Sigmoid colon (tissue), 7 donors: ENCODE results near the gene STN1. TPM values are rescaled to one million over a fixed set of nuclear protein-coding genes. Genes with fewer than 3 reads are reported as not detected.

ENCODE experiments used
- DNase-seq: peaks from one replicate; pipeline ENCODE4 v3.0.0-alpha.2; 2019
- H3K27ac ChIP-seq, 4 donors: fragments of 200-600 bp; sonication (generic); one replicate each; pipeline ENCODE4 v1.5.1; 2016 to 2019; ENCODE audit warnings: mild to moderate bottlenecking in 1 of 4
- H3K27me3 ChIP-seq, 3 donors: fragments of 200-600 bp; sonication (generic); one replicate each; pipeline ENCODE4 v1.5.1; 2019; ENCODE audit warnings: mild to moderate bottlenecking in 1 of 3
- H3K36me3 ChIP-seq, 4 donors: fragments of 200-600 bp; sonication (generic); one replicate each; pipeline ENCODE4 v1.5.1; 2016 to 2019
- H3K4me1 ChIP-seq, 4 donors: fragments of 200-600 bp; sonication (generic); one replicate each; pipeline ENCODE4 v1.5.1; 2017 to 2019
- H3K4me3 ChIP-seq, 4 donors: fragments of 200-600 bp; sonication (generic); one replicate each; pipeline ENCODE4 v1.5.1; 2017 to 2019; ENCODE audit warnings: mild to moderate bottlenecking in 2 of 4, moderate library complexity in 1 of 4
- H3K9me3 ChIP-seq, 4 donors: fragments of 200-600 bp in 3 of 4; sonication (generic) in 3 of 4; one replicate each; pipeline versions ENCODE4 v1.5.1 to v1.6.1; 2013 to 2019
- EP300 ChIP-seq, 4 donors: sonication (generic); formaldehyde crosslinking; IDR thresholded peaks; one replicate each; pipeline ENCODE4 v1.6.1; 2017; ENCODE audit warnings: antibody characterized with exemption in 4 of 4
- POLR2A ChIP-seq, 2 donors: fragments of 450-650 bp; IDR thresholded peaks; one replicate each; pipeline ENCODE4 v1.6.1; 2016; ENCODE audit warnings: antibody characterized with exemption in 2 of 2, mild to moderate bottlenecking in 2 of 2, moderate library complexity in 2 of 2
- POLR2AphosphoS5 ChIP-seq, 4 donors: sonication (generic); formaldehyde crosslinking; IDR thresholded peaks; one replicate each; pipeline ENCODE4 v1.6.1; 2017; ENCODE audit warnings: antibody characterized with exemption in 4 of 4
- WGBS, 2 donors: extraction: QIAGEN DNeasy Blood & Tissue Kit; methylation state at CpG; one replicate each; pipeline ENCODE4 v1.1.7; 2013; 5-methylcytosine and 5-hydroxymethylcytosine counted together
- intact Hi-C: fragments of 100-400 bp; cut with DNase I; formaldehyde crosslinking; loops from one replicate; pipeline ENCODE4 v1.15.1; 2023
- polyA plus RNA-seq, 3 donors: library from polyadenylated mRNA; stranded (reverse); fragments of 200-250 nt; gene quantifications; one replicate each; pipeline ENCODE4 v1.2.3, GENCODE V29; 2013
- total RNA-seq, 4 donors: library from RNA; depleted of rRNA; stranded (reverse); fragments of >200 nt; gene quantifications; one replicate each; pipeline ENCODE4 v1.1.0, GENCODE V29; 2016
- TF ChIP-seq, protein P1 (sequence below), 4 experiments: fragments of 450-650 bp in 3 of 4; fragments of 200-600 bp in 1 of 4; IDR thresholded peaks; one replicate each; pipeline ENCODE4 v1.5.1; 2016 to 2019; ENCODE audit warnings: antibody characterized with exemption in 4 of 4, mild to moderate bottlenecking in 3 of 4, moderate library complexity in 2 of 4
- donor health status: healthy with polysubstance abuse.
- donor health status: Bipolar disorder and iron deficiency.
- donor health status: healthy.

Gene STN1
- total and polyA plus RNA-seq, 7 donors, result 16.0 to 27.7 (median 22.4) TPM

- DNase-seq, result no peak
- WGBS, 2 donors, result 85 to 94% methylated on average over 6 of the region's 6 CpGs
- intact Hi-C loops, result no loop called here
- Histone ChIP-seq H3K27me3 (no peaks in the 10 kb centered on the region), H3K4me3 (no peak overlapping the region), H3K36me3 (no peaks in the 10 kb centered on the region), H3K9me3 (no peaks in the 10 kb centered on the region), H3K27ac (no peak overlapping the region), H3K4me1 (no peaks in the 10 kb centered on the region)
- TF ChIP-seq POLR2AphosphoS5 (IDR thresholded peaks at IDR 0.05) (no peak), EP300 (IDR thresholded peaks at IDR 0.05) (no peak), POLR2A (IDR thresholded peaks at IDR 0.05) (no peak)
- TF ChIP-seq, protein P1, sequence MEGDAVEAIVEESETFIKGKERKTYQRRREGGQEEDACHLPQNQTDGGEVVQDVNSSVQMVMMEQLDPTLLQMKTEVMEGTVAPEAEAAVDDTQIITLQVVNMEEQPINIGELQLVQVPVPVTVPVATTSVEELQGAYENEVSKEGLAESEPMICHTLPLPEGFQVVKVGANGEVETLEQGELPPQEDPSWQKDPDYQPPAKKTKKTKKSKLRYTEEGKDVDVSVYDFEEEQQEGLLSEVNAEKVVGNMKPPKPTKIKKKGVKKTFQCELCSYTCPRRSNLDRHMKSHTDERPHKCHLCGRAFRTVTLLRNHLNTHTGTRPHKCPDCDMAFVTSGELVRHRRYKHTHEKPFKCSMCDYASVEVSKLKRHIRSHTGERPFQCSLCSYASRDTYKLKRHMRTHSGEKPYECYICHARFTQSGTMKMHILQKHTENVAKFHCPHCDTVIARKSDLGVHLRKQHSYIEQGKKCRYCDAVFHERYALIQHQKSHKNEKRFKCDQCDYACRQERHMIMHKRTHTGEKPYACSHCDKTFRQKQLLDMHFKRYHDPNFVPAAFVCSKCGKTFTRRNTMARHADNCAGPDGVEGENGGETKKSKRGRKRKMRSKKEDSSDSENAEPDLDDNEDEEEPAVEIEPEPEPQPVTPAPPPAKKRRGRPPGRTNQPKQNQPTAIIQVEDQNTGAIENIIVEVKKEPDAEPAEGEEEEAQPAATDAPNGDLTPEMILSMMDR (IDR thresholded peaks at IDR 0.05), result no peak
Measured at GRCh38 chr10:103934308-103934707, 16.3 kb upstream of the STN1 start.

- Histone ChIP-seq H3K27me3 (no peaks in the 10 kb centered on the region), H3K9me3 (no peaks in the 10 kb centered on the region), H3K4me3 (no peak overlapping the region), H3K27ac (no peak overlapping the region), H3K4me1 (no peaks in the 10 kb centered on the region), H3K36me3 (no peaks in the 10 kb centered on the region)
- 82 to 86% methylated on average over 4 of the region's 4 CpGs for WGBS, 2 donors
- intact Hi-C loops, result no loop called here
- no peak for DNase-seq
- TF ChIP-seq POLR2A (IDR thresholded peaks at IDR 0.05), result no peak
- TF ChIP-seq EP300 (IDR thresholded peaks at IDR 0.05), result no peak
Measured at GRCh38 chr10:103933557-103934121, 15.7 kb upstream of the STN1 start.

- H3K27ac ChIP-seq, result no peak overlapping the region
- no peak overlapping the region for H3K4me3 ChIP-seq
- no peaks in the 10 kb centered on the region for H3K9me3 ChIP-seq
- DNase-seq, result no peak
- H3K27me3 ChIP-seq, result no peaks in the 10 kb centered on the region
- no peaks in the 10 kb centered on the region for H3K4me1 ChIP-seq
- WGBS, 2 donors, result 33 to 71% methylated on average over 3 of the region's 3 CpGs
- TF ChIP-seq, protein P1 (IDR thresholded peaks at IDR 0.05), result no peak
- no peak for TF ChIP-seq POLR2A (IDR thresholded peaks at IDR 0.05)
- TF ChIP-seq POLR2AphosphoS5 (IDR thresholded peaks at IDR 0.05), result no peak
- no peak for TF ChIP-seq EP300 (IDR thresholded peaks at IDR 0.05)
- intact Hi-C loops, result no loop called here
- H3K36me3 ChIP-seq, result no peaks in the 10 kb centered on the region
Measured at GRCh38 chr10:103932971-103933370, 15.0 kb upstream of the STN1 start.

- no peak overlapping the region for H3K4me3 ChIP-seq
- H3K27me3 ChIP-seq, result no peaks in the 10 kb centered on the region
- H3K9me3 ChIP-seq, result no peaks in the 10 kb centered on the region
- TF ChIP-seq, protein P1 (IDR thresholded peaks at IDR 0.05), result no peak
- no peak for TF ChIP-seq POLR2AphosphoS5 (IDR thresholded peaks at IDR 0.05)
- TF ChIP-seq EP300 (IDR thresholded peaks at IDR 0.05), result no peak
- no peak for TF ChIP-seq POLR2A (IDR thresholded peaks at IDR 0.05)
- WGBS, 2 donors, result 94 to 98% methylated on average over 7 of the region's 7 CpGs
- intact Hi-C loops, result no loop called here
- H3K4me1 ChIP-seq, result no peaks in the 10 kb centered on the region
- H3K36me3 ChIP-seq, result no peaks in the 10 kb centered on the region
- H3K27ac ChIP-seq, result no peak overlapping the region
- no peak for DNase-seq
Measured at GRCh38 chr10:103932271-103932670, 14.3 kb upstream of the STN1 start.

DNA sequence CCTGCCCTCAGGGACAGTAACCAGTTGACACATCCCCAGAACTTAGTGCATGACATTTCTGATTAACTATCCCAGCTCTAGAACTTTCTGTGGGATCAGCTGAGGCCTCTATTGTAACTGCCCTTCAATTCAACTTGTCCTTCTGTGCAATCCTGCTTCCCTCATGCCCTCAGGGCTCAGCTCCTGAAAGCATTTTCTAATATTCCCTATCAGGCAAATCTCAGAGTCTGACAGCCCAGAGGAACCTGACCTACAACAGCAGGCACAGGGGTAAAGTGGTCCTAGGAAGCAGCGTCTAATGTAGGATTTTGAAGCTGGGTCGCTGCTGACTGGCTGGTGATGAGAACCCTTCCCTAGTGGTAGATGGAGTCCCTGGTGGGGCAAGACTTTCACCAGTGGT lies 13.6 kb upstream of the STN1 start:
- intact Hi-C loops, result no loop called here
- Histone ChIP-seq H3K36me3 (no peaks in the 10 kb centered on the region), H3K9me3 (no peaks in the 10 kb centered on the region), H3K4me3 (no peak overlapping the region), H3K27me3 (no peaks in the 10 kb centered on the region), H3K4me1 (no peaks in the 10 kb centered on the region), H3K27ac (no peak overlapping the region)
- TF ChIP-seq POLR2AphosphoS5 (IDR thresholded peaks at IDR 0.05) (no peak), POLR2A (IDR thresholded peaks at IDR 0.05) (no peak), EP300 (IDR thresholded peaks at IDR 0.05) (no peak)
- TF ChIP-seq, protein P1 (IDR thresholded peaks at IDR 0.05), result no peak
- no peak for DNase-seq
- whole genome bisulfite sequencing, 2 donors, result 95 to 98% methylated on average over 2 of the region's 2 CpGs
